ENCODE results near the gene B3GLCT. TPM values are rescaled to one million over a fixed set of nuclear protein-coding genes. Genes with fewer than 3 reads are reported as not detected.

B3GLCT gene
- total and polyA plus RNA-seq, 2 of the 13 experiments (the other 11 are each of a cell fraction or from before 2014, with no cell fraction given), result 2.0 to 7.1 TPM

DNA sequence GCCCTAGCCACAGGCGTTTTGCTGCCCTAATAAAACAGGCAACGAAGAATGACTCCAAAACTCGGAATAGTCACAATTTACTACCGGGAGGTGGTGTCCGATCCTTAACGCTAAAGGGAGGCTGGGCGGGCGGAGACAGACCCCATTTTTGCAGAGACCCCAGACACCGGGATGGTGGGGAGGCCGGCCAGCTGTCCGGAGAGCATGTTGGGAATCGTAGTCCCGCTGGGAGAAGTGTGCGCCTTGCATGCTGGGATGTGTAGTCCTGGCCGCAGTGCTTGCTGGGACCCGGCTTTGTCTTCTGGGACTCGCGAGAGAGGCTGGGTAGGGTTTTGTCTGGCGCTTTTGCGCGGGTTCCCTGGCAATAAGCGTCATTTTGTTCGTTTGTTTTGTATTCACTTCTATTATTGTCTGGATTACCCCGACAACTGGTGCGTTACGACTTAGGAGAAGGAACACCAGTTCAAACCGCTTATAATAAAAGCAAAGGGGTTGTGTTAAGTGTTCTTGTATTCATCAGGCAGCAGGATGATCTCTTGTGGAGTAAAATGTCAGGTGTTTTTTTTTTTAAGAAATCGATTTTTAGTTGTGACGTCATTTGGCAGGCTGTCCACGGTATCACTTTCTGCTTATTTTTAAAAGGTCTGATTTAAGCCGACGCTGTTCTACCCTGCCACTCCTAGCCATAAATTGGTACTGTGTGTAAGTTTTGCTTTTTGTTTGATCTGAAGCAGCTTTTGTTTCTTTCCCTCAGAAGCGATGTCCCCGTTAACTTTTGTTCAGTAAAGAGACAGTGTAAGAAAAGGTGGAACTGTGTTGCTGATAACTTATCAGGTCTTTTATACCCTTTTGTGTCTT is 37.4 kb upstream of the B3GLCT start (continued):
- no peak for TF ChIP-seq ZNF609 (CRISPR knock-in tag; IDR thresholded peaks at IDR 0.05; ENCODE audit: borderline replicate concordance)
- TF ChIP-seq ISL2 (CRISPR knock-in tag; IDR thresholded peaks at IDR 0.05), result no peak
- TF ChIP-seq ZNF768 (CRISPR knock-in tag; IDR thresholded peaks at IDR 0.05), result no peak
- TF ChIP-seq MBNL3 (CRISPR knock-in tag; conservative IDR thresholded peaks at IDR 0.05), result no peak
- no peak; the same call in 1 of the 2 replicates for TF ChIP-seq MED1 (CRISPR knock-in tag; IDR thresholded peaks at IDR 0.05)
- TF ChIP-seq ZSCAN31 (CRISPR knock-in tag; IDR thresholded peaks at IDR 0.05; ENCODE audit: low read depth), result no peak; the same call in 1 of the 2 replicates
- TF ChIP-seq ZNF329 (CRISPR knock-in tag; IDR thresholded peaks at IDR 0.05; ENCODE audit: low read depth), result no peak
- no peak for TF ChIP-seq ZNF660 (CRISPR knock-in tag; IDR thresholded peaks at IDR 0.05; ENCODE audit: borderline replicate concordance, low read depth)
- TF ChIP-seq BCLAF1 (IDR thresholded peaks at IDR 0.05), result no peak
- no peak for TF ChIP-seq SIX1 (CRISPR knock-in tag; IDR thresholded peaks at IDR 0.05; ENCODE audit: borderline replicate concordance)
- no peak for TF ChIP-seq SSRP1 (CRISPR knock-in tag; IDR thresholded peaks at IDR 0.05)
- TF ChIP-seq BRCA1 (CRISPR knock-in tag; IDR thresholded peaks at IDR 0.05), result 0 out of 2 replicates have a peak, but pooled peaks have one; percentile 8
- no peak for TF ChIP-seq ZNF652 (CRISPR knock-in tag; IDR thresholded peaks at IDR 0.05; ENCODE audit: borderline replicate concordance, low read depth)
- no peak for TF ChIP-seq ZNF607 (CRISPR knock-in tag; IDR thresholded peaks at IDR 0.05; ENCODE audit: borderline replicate concordance)
- 0 out of 2 replicates have a peak, but pooled peaks have one; percentile 71 for TF ChIP-seq TBP (CRISPR knock-in tag; IDR thresholded peaks at IDR 0.05)
- TF ChIP-seq ZNF775 (CRISPR knock-in tag; IDR thresholded peaks at IDR 0.05; ENCODE audit: borderline replicate concordance), result no peak
- TF ChIP-seq TGIF2 (CRISPR knock-in tag; IDR thresholded peaks at IDR 0.05), result peak; percentile 30
- TF ChIP-seq ZNF274 (CRISPR knock-in tag; IDR thresholded peaks at IDR 0.05), result no peak
- TF ChIP-seq HNF4A (CRISPR knock-in tag; IDR thresholded peaks at IDR 0.05), result no peak
- no peak for TF ChIP-seq ZNF713 (CRISPR knock-in tag; IDR thresholded peaks at IDR 0.05)
- TF ChIP-seq TP53 (CRISPR knock-in tag; conservative IDR thresholded peaks at IDR 0.05), result no peak
- TF ChIP-seq SNAI1 (CRISPR knock-in tag; IDR thresholded peaks at IDR 0.05; ENCODE audit: borderline replicate concordance), result no peak
- no peak for TF ChIP-seq ZNF552 (CRISPR knock-in tag; IDR thresholded peaks at IDR 0.05; ENCODE audit: borderline replicate concordance)
- TF ChIP-seq TEAD3 (CRISPR knock-in tag; optimal IDR thresholded peaks at IDR 0.05; ENCODE audit: borderline replicate concordance), result peak; percentile 30
- TF ChIP-seq MLLT10 (CRISPR knock-in tag; IDR thresholded peaks at IDR 0.05), result no peak
